CD4-positive, alpha-beta memory T cell (primary cell): ENCODE data around the gene CDC26. TPM values are rescaled to one million over a fixed set of nuclear protein-coding genes. Genes with fewer than 3 reads are reported as not detected.

Experiments
- CTCF ChIA-PET: fragments of 350-600 bp; sonication (Branson Sonifier 250); formaldehyde crosslinking; loops from one replicate; lab custom pipeline; 2021; ENCODE audit warnings: inconsistent platforms; ENCODE audit not compliant: partially characterized antibody; lab: Charles Lee
- POLR2A ChIA-PET: fragments of 350-600 bp; sonication (Branson Sonifier 250); formaldehyde crosslinking; loops from one replicate; lab custom pipeline; 2021; ENCODE audit not compliant: partially characterized antibody; lab: Charles Lee
- DNase-seq, 5 donors: peaks; one replicate each; pipeline versions ENCODE4 v3.0.0 to v3.0.0-alpha.2; 2020 to 2022; ENCODE audit warnings: mixed read lengths in 1 of 5
- H3K27ac ChIP-seq: one replicate; pipeline ENCODE4 v1.7.0; 2013; ENCODE audit warnings: low read depth, low read length
- H3K27me3 ChIP-seq: 2 replicates; pipeline ENCODE4 v1.7.0; 2013; ENCODE audit warnings: mild to moderate bottlenecking, low read length, moderate library complexity; ENCODE audit not compliant: insufficient read depth
- H3K36me3 ChIP-seq: 2 replicates; pipeline ENCODE4 v1.7.0; 2013; ENCODE audit warnings: mild to moderate bottlenecking, low read length, moderate library complexity; ENCODE audit not compliant: insufficient read depth
- H3K4me1 ChIP-seq: 2 replicates; pipeline ENCODE4 v1.7.0; 2013; ENCODE audit warnings: mild to moderate bottlenecking, low read length, moderate library complexity; ENCODE audit not compliant: insufficient read depth
- H3K4me3 ChIP-seq, 2 donors: one replicate each; pipeline ENCODE4 v1.7.0; 2013; ENCODE audit warnings: low read length in 2 of 2, mild to moderate bottlenecking in 1 of 2
- H3K9me3 ChIP-seq, 2 donors: one replicate each; pipeline ENCODE4 v1.7.0; 2013; ENCODE audit warnings: low read length in 2 of 2, control low read depth in 1 of 2; ENCODE audit not compliant: control insufficient read depth in 1 of 2
- H3K27ac Mint-ChIP-seq, 7 donors: one replicate each; pipeline ENCODE4 v1.8.0; 2020 to 2021; ENCODE audit warnings: mixed read lengths in 7 of 7, mild to moderate bottlenecking in 6 of 7, inconsistent platforms in 3 of 7, moderate library complexity in 3 of 7
- H3K27me3 Mint-ChIP-seq, 2 donors: one replicate each; pipeline ENCODE4 v1.8.0; 2020 to 2021; ENCODE audit warnings: mixed read lengths in 2 of 2
- H3K36me3 Mint-ChIP-seq, 2 donors: one replicate each; pipeline ENCODE4 v1.8.0; 2020 to 2021; ENCODE audit warnings: mixed read lengths in 2 of 2, inconsistent platforms in 1 of 2, mild to moderate bottlenecking in 1 of 2
- H3K4me1 Mint-ChIP-seq, 4 donors: one replicate each; pipeline ENCODE4 v1.8.0; 2020 to 2021; ENCODE audit warnings: mixed read lengths in 4 of 4, mild to moderate bottlenecking in 1 of 4
- H3K4me3 Mint-ChIP-seq, 8 donors: one replicate each; pipeline ENCODE4 v1.8.0; 2020 to 2021; ENCODE audit warnings: mixed read lengths in 8 of 8, mild to moderate bottlenecking in 7 of 8, moderate library complexity in 6 of 8, inconsistent platforms in 3 of 8
- H3K9me3 Mint-ChIP-seq, 8 donors: one replicate each; pipeline ENCODE4 v1.8.0; 2020 to 2021; ENCODE audit warnings: mixed read lengths in 8 of 8, mild to moderate bottlenecking in 5 of 8, inconsistent platforms in 3 of 8, moderate library complexity in 1 of 8
- intact Hi-C: fragments of 100-400 bp; cut with micrococcal nuclease; formaldehyde crosslinking; loops from one replicate; pipeline ENCODE4 v1.15.1; 2023
- polyA plus RNA-seq, 2 donors: library from polyadenylated mRNA; unstranded; fragments of 300-500 nt; fragmentation: Illumina TruSeq; gene quantifications; one replicate each; pipeline ENCODE4 v1.2.3, GENCODE V29; 2021
- total RNA-seq, 2 experiments: library from RNA; stranded (reverse); gene quantifications; one replicate each; pipeline ENCODE4 v1.2.3, GENCODE V29; 2021

The CDC26 gene
- total and polyA plus RNA-seq, 4 experiments from 2014 or later: 44.4 to 213 (median 98.0) TPM

DNA sequence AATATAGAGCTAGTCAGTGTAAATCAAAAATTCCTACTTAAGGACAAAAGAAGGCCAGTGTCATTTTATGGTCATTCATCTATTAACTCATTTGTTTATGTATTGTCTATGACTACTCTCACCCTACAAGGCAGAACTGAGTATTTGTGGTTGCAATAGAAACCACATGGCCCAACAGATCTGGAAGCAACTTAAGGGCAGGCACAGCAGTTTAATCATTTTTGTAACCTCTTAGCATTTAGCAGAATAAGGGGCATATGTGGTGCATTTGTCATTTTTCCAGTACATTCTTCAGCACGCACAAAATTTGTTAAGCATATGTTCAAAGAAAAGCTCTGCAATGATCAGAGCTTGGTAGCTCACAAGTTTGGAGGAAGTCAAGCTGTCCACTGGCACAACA is 55.4 kb downstream of the CDC26 start:
- H3K27ac ChIP-seq: peak overlapping the region; percentile 90
- H3K27ac Mint-ChIP-seq: peak overlapping the region; percentile 21 to 98 (median 96)
- H3K36me3 ChIP-seq: no peaks in the 10 kb centered on the region
- H3K4me3 Mint-ChIP-seq: peak overlapping the region; percentile 92 to 98 (median 96)
- H3K4me1 ChIP-seq: peaks cover 34% of the 10 kb centered on the region
- H3K4me1 Mint-ChIP-seq: peaks cover 32 to 53% (median 42%) of the 10 kb centered on the region in 4 donors
- H3K36me3 Mint-ChIP-seq: peaks cover 2 to 19% of the 10 kb centered on the region in 2 donors
- H3K27me3 ChIP-seq: no peaks in the 10 kb centered on the region
- ChIA-PET CTCF (interaction anchor here (0.9 to 3.0 kb wide), 5 partner anchors 55 to 183 kb away, joined by 3 to 25 read pairs (median 4); partner anchors contain the start of genes CDC26, PRPF4 and SLC31A2), POLR2A (interaction anchor here (3.0 to 4.0 kb wide), 3 partner anchors 12 to 190 kb away, joined by 16 to 26 read pairs (median 22); partner anchors contain the start of genes C9orf43, CDC26, POLE3 and PRPF4)
- H3K9me3 Mint-ChIP-seq: no peaks in the 10 kb centered on the region
- H3K9me3 ChIP-seq: no peaks in the 10 kb centered on the region
- H3K4me3 ChIP-seq: peak overlapping the region in 1 of 2 donors; percentile 89
- DNase-seq: peak in 1 of 5 donors; percentile 44
- H3K27me3 Mint-ChIP-seq: no peaks in the 10 kb centered on the region
- intact Hi-C loops: loop anchor here (10.0 kb wide), 2 partner anchors 155 to 845 kb away; partner anchors contain the start of gene HDHD3

DNA sequence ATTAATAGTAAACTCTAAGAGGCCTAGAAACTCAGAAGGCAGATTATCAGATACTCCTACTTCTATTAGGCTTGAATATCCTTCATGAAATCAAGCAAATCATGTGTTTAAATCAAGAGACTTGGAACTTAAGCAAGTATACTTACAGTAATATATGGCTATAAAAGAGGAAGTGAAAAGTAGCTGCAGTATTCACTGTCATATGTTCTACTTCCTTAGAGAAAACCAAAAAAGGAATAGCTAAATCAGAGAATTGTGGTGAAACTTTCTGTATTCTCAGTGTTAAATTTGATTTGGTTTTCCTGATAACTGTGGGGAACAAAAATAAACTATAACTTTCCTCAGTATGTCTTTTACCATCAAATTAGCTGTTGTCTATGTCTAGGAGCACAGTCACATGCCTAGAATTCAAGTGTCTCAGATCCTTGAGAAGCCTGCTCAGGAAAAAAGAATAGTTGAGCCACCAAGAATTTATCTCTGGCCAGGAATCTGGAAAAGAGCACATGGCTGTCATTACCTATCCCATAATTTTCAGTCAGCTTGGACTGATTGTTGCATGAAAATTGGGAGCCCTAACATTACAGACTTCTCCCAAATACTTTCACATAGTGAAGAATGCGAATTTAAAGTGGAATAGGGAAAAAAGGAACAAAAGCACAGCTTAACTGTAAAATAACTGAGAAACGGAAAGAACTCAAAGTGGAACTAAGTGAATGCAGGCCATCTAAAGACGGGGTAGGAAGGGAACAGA is 56.0 kb downstream of the CDC26 start:
- Mint-ChIP-seq H3K36me3 (peaks cover 3 to 22% of the 10 kb centered on the region in 2 donors), H3K9me3 (no peaks in the 10 kb centered on the region), H3K27me3 (no peaks in the 10 kb centered on the region), H3K4me3 (peak overlapping the region; percentile 92 to 98 (median 96)), H3K27ac (peak overlapping the region in 6 of 7 donors; percentile 28 to 98 (median 94)), H3K4me1 (peaks cover 35 to 59% (median 46%) of the 10 kb centered on the region in 4 donors)
- H3K27ac ChIP-seq: peak overlapping the region; percentile 90
- no peaks in the 10 kb centered on the region for H3K27me3 ChIP-seq
- H3K4me1 ChIP-seq: peaks cover 34% of the 10 kb centered on the region
- intact Hi-C loops: no loop called here
- ChIA-PET CTCF (interaction anchor here (1.4 to 3.0 kb wide), 2 partner anchors 56 to 68 kb away, joined by 4 to 25 read pairs; partner anchors contain the start of genes CDC26, PRPF4 and SLC31A2), POLR2A (interaction anchor here (3.0 to 4.0 kb wide), 3 partner anchors 13 to 191 kb away, joined by 16 to 26 read pairs (median 22); partner anchors contain the start of genes C9orf43, CDC26, POLE3 and PRPF4)
- peak overlapping the region in 1 of 2 donors; percentile 89 for H3K4me3 ChIP-seq
- H3K9me3 ChIP-seq: no peaks in the 10 kb centered on the region
- H3K36me3 ChIP-seq: no peaks in the 10 kb centered on the region
- DNase-seq: no peak

Other genes starting within 250 kb of the CDC26 start
- gene ZFP37, start 218.8 kb downstream of the CDC26 start, total RNA-seq: 1 to 10 TPM; 2.9 TPM
- 1 to 10 TPM; 1.8 to 3.0 TPM for gene ZFP37, start 218.8 kb downstream of the CDC26 start, polyA plus RNA-seq
- gene SLC31A2, start 124.6 kb downstream of the CDC26 start, total RNA-seq: 1 to 10 TPM; 5.3 to 6.1 TPM
- gene SLC31A2, start 124.6 kb downstream of the CDC26 start, polyA plus RNA-seq: 1 to 10 TPM; 6.9 to 8.7 TPM
- 10 to 100 TPM; 34.3 to 34.9 TPM for gene FKBP15, start 54.3 kb downstream of the CDC26 start, total RNA-seq
- 10 to 100 TPM in 1 of 2 donors, 1 to 10 TPM in 1; 1.9 to 19.6 TPM for gene FKBP15, start 54.3 kb downstream of the CDC26 start, polyA plus RNA-seq
- 1 to 10 TPM; 4.1 to 4.2 TPM for gene SLC31A1, start 54.0 kb downstream of the CDC26 start, total RNA-seq
- gene SLC31A1, start 54.0 kb downstream of the CDC26 start, polyA plus RNA-seq: 1 to 10 TPM; 2.1 to 2.3 TPM
- gene PRPF4, start 86 bp upstream of the CDC26 start, total RNA-seq: 10 to 100 TPM; 20.7 to 23.2 TPM
- 10 to 100 TPM; 19.2 to 25.7 TPM for gene PRPF4, start 86 bp upstream of the CDC26 start, polyA plus RNA-seq
- not detected for gene RNF183, start 27.8 kb upstream of the CDC26 start, total RNA-seq
- not detected for gene RNF183, start 27.8 kb upstream of the CDC26 start, polyA plus RNA-seq
- under 1 TPM; 0.33 to 0.67 TPM for gene WDR31, start 64.7 kb upstream of the CDC26 start, total RNA-seq
- gene WDR31, start 64.7 kb upstream of the CDC26 start, polyA plus RNA-seq: under 1 TPM in 1 of 2 donors, not detected in 1; 0.89 TPM
- not detected for gene BSPRY, start 74.0 kb upstream of the CDC26 start, total RNA-seq
- under 1 TPM; 0.24 to 0.93 TPM for gene BSPRY, start 74.0 kb upstream of the CDC26 start, polyA plus RNA-seq
- gene HDHD3, start 101.4 kb upstream of the CDC26 start, total RNA-seq: 10 to 100 TPM; 29.9 to 32.8 TPM
- gene HDHD3, start 101.4 kb upstream of the CDC26 start, polyA plus RNA-seq: 10 to 100 TPM; 40.8 to 52.3 TPM
- 10 to 100 TPM; 39.9 TPM for gene ALAD, start 125.7 kb upstream of the CDC26 start, total RNA-seq
- gene ALAD, start 125.7 kb upstream of the CDC26 start, polyA plus RNA-seq: 10 to 100 TPM; 16.4 to 23.8 TPM
- gene POLE3, start 135.1 kb upstream of the CDC26 start, total RNA-seq: 10 to 100 TPM; 46.9 TPM
- 100 to 1,000 TPM; 103 to 179 TPM for gene POLE3, start 135.1 kb upstream of the CDC26 start, polyA plus RNA-seq
- under 1 TPM; 0.86 to 0.87 TPM for gene C9orf43, start 135.2 kb upstream of the CDC26 start, total RNA-seq
- under 1 TPM; 0.41 to 0.45 TPM for gene C9orf43, start 135.2 kb upstream of the CDC26 start, polyA plus RNA-seq
- 10 to 100 TPM; 17.5 to 18.4 TPM for gene RGS3, start 188.2 kb upstream of the CDC26 start, total RNA-seq
- gene RGS3, start 188.2 kb upstream of the CDC26 start, polyA plus RNA-seq: 10 to 100 TPM in 1 of 2 donors, 1 to 10 TPM in 1; 3.4 to 23.2 TPM